ENCODE measurements around the gene IFIH1. TPM values are rescaled to one million over a fixed set of nuclear protein-coding genes. Genes with fewer than 3 reads are reported as not detected.

Gene IFIH1
- total and polyA plus RNA-seq, 2 of the 8 experiments (the other 6 are each of a cell fraction or from before 2014, with no cell fraction given) = 0.32 to 2.0 TPM

- no peak for TF ChIP-seq SIN3A (conservative IDR thresholded peaks at IDR 0.05 in 1 of 2, IDR thresholded peaks at IDR 0.05 in 1 of 2; ENCODE audit: low read depth in 1 of 2, low read length in 2 of 2)
- TF ChIP-seq RNF2 (IDR thresholded peaks at IDR 0.05; ENCODE audit: borderline replicate concordance, low read depth, low read length, missing control alignments, poor library complexity, severe bottlenecking) = no peak
- TF ChIP-seq ASH2L (IDR thresholded peaks at IDR 0.05; ENCODE audit: low read length) = no peak
- no peak for TF ChIP-seq JUND (IDR thresholded peaks at IDR 0.05; ENCODE audit: low read length)
- no peak for TF ChIP-seq BACH1 (IDR thresholded peaks at IDR 0.05; ENCODE audit: low read length)
- no peak for TF ChIP-seq CEBPB (IDR thresholded peaks at IDR 0.05; ENCODE audit: low read depth, low read length)
- TF ChIP-seq MAFK (IDR thresholded peaks at IDR 0.05; ENCODE audit: low read depth, low read length) = no peak
- no peak for TF ChIP-seq YY1 (IDR thresholded peaks at IDR 0.05; ENCODE audit: low read depth, low read length)
These were observed 10.1 kb upstream of the IFIH1 start (continued) for GRCh38 chr2:162328424-162329157.

All from H1 (cell line).